ENCODE measurements around the gene CSNK1G2.

Gene CSNK1G2

GRCh38 chr19:2018752-2019151 is 77.8 kb downstream of the CSNK1G2 start:
- no peak for DNase-seq (ENCODE audit: low read depth)

- DNase-seq (ENCODE audit: low read depth) = no peak
Observed at GRCh38 chr19:2021453-2022140, 80.6 kb downstream of the CSNK1G2 start.

GRCh38 chr19:2022289-2022688 is 81.3 kb downstream of the CSNK1G2 start:
- no peak for DNase-seq (ENCODE audit: low read depth)

GRCh38 chr19:2026770-2027169 is 85.8 kb downstream of the CSNK1G2 start:
- DNase-seq (ENCODE audit: low read depth) = no peak

- DNase-seq (ENCODE audit: low read depth) = no peak
Observed at GRCh38 chr19:2027361-2027760, 86.4 kb downstream of the CSNK1G2 start.
